ENCODE data around the gene AGPAT3.

DNA sequence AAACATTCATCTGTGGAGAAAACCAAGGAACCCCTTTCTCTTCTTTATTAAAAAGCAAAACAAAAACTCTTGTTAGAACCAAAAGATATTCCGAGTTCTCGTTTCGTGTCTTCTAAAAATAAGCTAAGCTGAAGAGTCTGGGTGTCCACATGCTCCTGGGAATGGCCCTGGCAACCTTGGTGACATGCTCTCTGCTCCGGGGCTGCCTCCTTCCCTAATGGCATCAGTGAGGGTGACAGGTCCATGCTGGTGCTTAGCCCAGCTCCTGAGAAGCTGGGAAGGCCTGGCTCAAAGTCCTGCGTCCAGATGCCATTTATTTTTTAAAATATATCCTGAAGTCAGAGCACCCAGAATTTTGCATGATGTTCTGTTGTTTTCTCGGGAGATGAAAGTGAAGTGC, 122.5 kb downstream of the AGPAT3 start:
- TF ChIP-seq POLR2A (IDR thresholded peaks at IDR 0.05; ENCODE audit: low read length), result no peak
- no peak for TF ChIP-seq GATA1 (IDR thresholded peaks at IDR 0.05; ENCODE audit: low read depth, low read length)
